ENCODE measurements around the gene SIK1.
"Not testable (repeated sequence)": the region's sequence is repeated elsewhere in the genome, so short reads cannot be mapped to it uniquely, and the experiment has no call there.

SIK1 gene

GRCh38 chr21:43426404-43427241 is at the start of gene SIK1:
SIK1 (minus strand) TSS chr21:43427131; CDS start chr21:43426178, 953 bp downstream.
- not testable (repeated sequence) for DNase-seq

GRCh38 chr21:43471597-43472242 is 44.8 kb upstream of the SIK1 start:
- DNase-seq = not testable (repeated sequence)

- not testable (repeated sequence) for DNase-seq
Observed at GRCh38 chr21:43469719-43470458, 43.0 kb upstream of the SIK1 start.

GRCh38 chr21:43467785-43468184 is 40.9 kb upstream of the SIK1 start:
- peak; percentile 13 for DNase-seq

GRCh38 chr21:43465159-43465558 is 38.2 kb upstream of the SIK1 start:
- DNase-seq = not testable (repeated sequence)

- DNase-seq = not testable (repeated sequence)
Observed at GRCh38 chr21:43463498-43464261, 36.7 kb upstream of the SIK1 start.

GRCh38 chr21:43462932-43463331 is 36.0 kb upstream of the SIK1 start:
- DNase-seq = not testable (repeated sequence)

GRCh38 chr21:43460475-43460874 is 33.5 kb upstream of the SIK1 start:
- not testable (repeated sequence) for DNase-seq

- not testable (repeated sequence) for DNase-seq
Observed at GRCh38 chr21:43458995-43459394, 32.1 kb upstream of the SIK1 start.

GRCh38 chr21:43456616-43457314 is 29.8 kb upstream of the SIK1 start:
- not testable (repeated sequence) for DNase-seq

- DNase-seq = not testable (repeated sequence)
Observed at GRCh38 chr21:43455717-43456116, 28.8 kb upstream of the SIK1 start.

- not testable (repeated sequence) for DNase-seq
Observed at GRCh38 chr21:43454176-43454575, 27.2 kb upstream of the SIK1 start.

GRCh38 chr21:43451850-43452249 is 24.9 kb upstream of the SIK1 start:
- DNase-seq = not testable (repeated sequence)

- not testable (repeated sequence) for DNase-seq
Observed at GRCh38 chr21:43450287-43450686, 23.4 kb upstream of the SIK1 start.

- not testable (repeated sequence) for DNase-seq
Observed at GRCh38 chr21:43447353-43447977, 20.5 kb upstream of the SIK1 start.

GRCh38 chr21:43446277-43446932 is 19.5 kb upstream of the SIK1 start:
- not testable (repeated sequence) for DNase-seq

GRCh38 chr21:43444524-43444923 is 17.6 kb upstream of the SIK1 start:
- not testable (repeated sequence) for DNase-seq

- DNase-seq = not testable (repeated sequence)
Observed at GRCh38 chr21:43442571-43442970, 15.6 kb upstream of the SIK1 start.

GRCh38 chr21:43440835-43441727 is 14.2 kb upstream of the SIK1 start:
- DNase-seq = not testable (repeated sequence)

Measured in CD4-positive, alpha-beta T cell treated with Interleukin-10 for 1 hour (primary cell).